Cardiac fibroblast (primary cell): Measurements from ENCODE around the gene FAM163B.

Source experiments
- DNase-seq, 2 donors: peaks; one replicate each; pipeline versions ENCODE4 v3.0.0 to v3.0.0-alpha.2; 2010; ENCODE audit warnings: low read depth in 2 of 2
- H3K4me3 ChIP-seq, 2 donors: replicated peaks in 1 of 2; 1 replicate in 1 of 2; 2 replicates in 1 of 2; pipeline ENCODE4 v1.5.1; 2011; ENCODE audit warnings: low read depth in 2 of 2, low read length in 2 of 2, mild to moderate bottlenecking in 2 of 2, moderate library complexity in 1 of 2
- TF ChIP-seq, protein P1 (sequence below): IDR thresholded peaks from one replicate; pipeline ENCODE4 v1.5.1; 2011; ENCODE audit warnings: low read depth, mild to moderate bottlenecking, low read length, inconsistent platforms

Gene FAM163B

GRCh38 chr9:133570691-133571080, 38.5 kb downstream of the FAM163B start:
- TF ChIP-seq, protein P1, sequence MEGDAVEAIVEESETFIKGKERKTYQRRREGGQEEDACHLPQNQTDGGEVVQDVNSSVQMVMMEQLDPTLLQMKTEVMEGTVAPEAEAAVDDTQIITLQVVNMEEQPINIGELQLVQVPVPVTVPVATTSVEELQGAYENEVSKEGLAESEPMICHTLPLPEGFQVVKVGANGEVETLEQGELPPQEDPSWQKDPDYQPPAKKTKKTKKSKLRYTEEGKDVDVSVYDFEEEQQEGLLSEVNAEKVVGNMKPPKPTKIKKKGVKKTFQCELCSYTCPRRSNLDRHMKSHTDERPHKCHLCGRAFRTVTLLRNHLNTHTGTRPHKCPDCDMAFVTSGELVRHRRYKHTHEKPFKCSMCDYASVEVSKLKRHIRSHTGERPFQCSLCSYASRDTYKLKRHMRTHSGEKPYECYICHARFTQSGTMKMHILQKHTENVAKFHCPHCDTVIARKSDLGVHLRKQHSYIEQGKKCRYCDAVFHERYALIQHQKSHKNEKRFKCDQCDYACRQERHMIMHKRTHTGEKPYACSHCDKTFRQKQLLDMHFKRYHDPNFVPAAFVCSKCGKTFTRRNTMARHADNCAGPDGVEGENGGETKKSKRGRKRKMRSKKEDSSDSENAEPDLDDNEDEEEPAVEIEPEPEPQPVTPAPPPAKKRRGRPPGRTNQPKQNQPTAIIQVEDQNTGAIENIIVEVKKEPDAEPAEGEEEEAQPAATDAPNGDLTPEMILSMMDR, result no peak
- H3K4me3 ChIP-seq, result no peak overlapping the region
- no peak for DNase-seq

DNA sequence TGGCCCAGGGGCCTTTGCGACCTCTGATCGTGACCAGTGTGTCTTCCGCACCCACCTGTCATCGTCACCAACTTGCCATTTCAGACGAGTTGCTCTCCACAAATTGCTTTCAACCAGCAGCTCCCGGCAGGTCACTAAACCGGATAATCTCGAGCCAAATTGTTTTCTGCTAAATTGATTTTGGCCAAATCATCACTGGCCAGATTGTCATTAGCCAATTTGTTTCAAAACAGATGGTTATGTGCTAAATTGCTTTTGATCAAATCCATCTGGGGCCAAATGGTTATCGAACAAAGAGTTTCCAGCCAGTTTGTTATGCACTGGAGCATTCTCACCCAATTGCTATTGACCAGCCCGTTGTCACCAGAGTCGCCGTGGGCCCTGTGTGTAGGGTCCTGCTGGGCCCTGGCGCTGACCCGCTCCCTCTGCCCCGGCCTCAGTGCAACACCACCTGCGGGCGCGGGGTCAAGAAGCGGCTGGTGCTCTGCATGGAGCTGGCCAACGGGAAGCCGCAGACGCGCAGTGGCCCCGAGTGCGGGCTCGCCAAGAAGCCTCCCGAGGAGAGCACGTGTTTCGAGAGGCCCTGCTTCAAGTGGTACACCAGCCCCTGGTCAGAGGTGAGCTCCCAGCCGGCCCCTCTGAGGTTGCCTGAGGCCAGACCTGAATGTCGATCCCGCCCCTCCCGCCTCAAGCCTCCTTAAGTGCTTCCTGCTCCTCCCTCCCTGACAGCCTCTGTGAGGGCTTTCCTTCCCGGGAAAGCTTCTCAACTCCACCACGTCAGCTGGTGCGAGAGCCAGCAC, 39.1 kb downstream of the FAM163B start:
- H3K4me3 ChIP-seq, result no peak overlapping the region
- DNase-seq, result no peak
- TF ChIP-seq, protein P1, result no peak

- TF ChIP-seq, protein P1, result no peak
- H3K4me3 ChIP-seq, result no peak overlapping the region
- DNase-seq, result no peak
Measured at GRCh38 chr9:133569121-133569785, 39.9 kb downstream of the FAM163B start.

- TF ChIP-seq, protein P1, result no peak
- H3K4me3 ChIP-seq, result no peak overlapping the region
- no peak for DNase-seq
Measured at GRCh38 chr9:133568186-133568585, 41.0 kb downstream of the FAM163B start.

GRCh38 chr9:133566817-133567216, 42.4 kb downstream of the FAM163B start:
- DNase-seq, result no peak
- TF ChIP-seq, protein P1, result no peak
- no peak overlapping the region for H3K4me3 ChIP-seq

DNA sequence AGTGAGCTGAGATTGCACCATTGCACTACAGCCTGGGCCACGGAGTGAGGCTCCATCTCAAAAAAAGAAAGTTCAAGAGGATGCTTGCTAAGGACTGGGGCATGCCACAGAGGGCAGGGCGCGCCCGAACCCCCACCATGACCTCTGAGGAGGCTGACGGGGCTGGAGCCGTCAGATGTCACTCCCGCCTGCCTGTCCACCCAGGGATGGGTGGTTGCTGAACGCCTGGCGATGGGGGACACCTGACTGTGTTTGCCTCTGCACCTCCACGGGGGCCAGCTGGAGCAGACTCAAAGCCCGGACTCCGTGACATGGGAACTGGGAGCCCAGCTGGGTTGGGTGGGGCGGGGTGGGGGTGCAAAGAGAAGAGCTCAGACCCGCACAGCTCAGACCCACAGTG, 42.8 kb downstream of the FAM163B start:
- TF ChIP-seq, protein P1, result no peak

More for the DNA sequence above, 42.8 kb downstream of the FAM163B start:
- DNase-seq, result no peak
- no peak overlapping the region for H3K4me3 ChIP-seq
